Neural cell (in vitro differentiated cells): Measurements from ENCODE around the gene AEBP1.

ENCODE experiments used
- CTCF ChIP-seq: fragments of 450-650 bp; IDR thresholded peaks from 2 replicates; pipeline ENCODE4 v1.5.1; 2014; ENCODE audit warnings: antibody characterized with exemption, mild to moderate bottlenecking, moderate library complexity; ENCODE audit not compliant: poor library complexity, severe bottlenecking
- EZH2 ChIP-seq: fragments of 200-600, 300-800 bp; shearing (Covaris generic), sonication (generic); IDR thresholded peaks from 2 replicates; pipeline ENCODE4 v1.6.1; 2014; ENCODE audit warnings: antibody characterized with exemption, low read length, borderline replicate concordance, mild to moderate bottlenecking; ENCODE audit not compliant: insufficient read depth, poor library complexity, severe bottlenecking
- POLR2AphosphoS5 ChIP-seq: IDR thresholded peaks from 2 replicates; pipeline ENCODE4 v1.6.1; 2012
- TAF1 ChIP-seq: IDR thresholded peaks from 2 replicates; pipeline ENCODE4 v1.6.1; 2012; ENCODE audit warnings: low read depth

- no peak for TF ChIP-seq CTCF
- no peak for TF ChIP-seq POLR2AphosphoS5
- TF ChIP-seq EZH2, result no peak
- TF ChIP-seq TAF1, result no peak
Observed at GRCh38 chr7:44110719-44111635, 6.8 kb downstream of the AEBP1 start.
